ENCODE data around the gene TOR2A.

- TF ChIP-seq POLR2AphosphoS5 (IDR thresholded peaks at IDR 0.05; ENCODE audit: borderline replicate concordance, low read depth, low read length) (no peak), EZH2 (IDR thresholded peaks at IDR 0.05) (no peak)
Measured at GRCh38 chr9:127694890-127695720, 40.0 kb downstream of the TOR2A start.
